K562 treated with DMSO at 1 percent for 4 hours (cell line): ENCODE data around the gene BBS5. TPM values are rescaled to one million over a fixed set of nuclear protein-coding genes. Genes with fewer than 3 reads are reported as not detected.

Experiments
- total RNA-seq: library from RNA; unstranded; fragments of 300-600 nt; gene quantifications from 2 replicates; pipeline ENCODE4 v1.2.3, GENCODE V29; 2022; ENCODE audit not compliant: insufficient read depth

Gene BBS5
- 1.8 and 2.0 TPM in 2 replicates for total RNA-seq

DNA sequence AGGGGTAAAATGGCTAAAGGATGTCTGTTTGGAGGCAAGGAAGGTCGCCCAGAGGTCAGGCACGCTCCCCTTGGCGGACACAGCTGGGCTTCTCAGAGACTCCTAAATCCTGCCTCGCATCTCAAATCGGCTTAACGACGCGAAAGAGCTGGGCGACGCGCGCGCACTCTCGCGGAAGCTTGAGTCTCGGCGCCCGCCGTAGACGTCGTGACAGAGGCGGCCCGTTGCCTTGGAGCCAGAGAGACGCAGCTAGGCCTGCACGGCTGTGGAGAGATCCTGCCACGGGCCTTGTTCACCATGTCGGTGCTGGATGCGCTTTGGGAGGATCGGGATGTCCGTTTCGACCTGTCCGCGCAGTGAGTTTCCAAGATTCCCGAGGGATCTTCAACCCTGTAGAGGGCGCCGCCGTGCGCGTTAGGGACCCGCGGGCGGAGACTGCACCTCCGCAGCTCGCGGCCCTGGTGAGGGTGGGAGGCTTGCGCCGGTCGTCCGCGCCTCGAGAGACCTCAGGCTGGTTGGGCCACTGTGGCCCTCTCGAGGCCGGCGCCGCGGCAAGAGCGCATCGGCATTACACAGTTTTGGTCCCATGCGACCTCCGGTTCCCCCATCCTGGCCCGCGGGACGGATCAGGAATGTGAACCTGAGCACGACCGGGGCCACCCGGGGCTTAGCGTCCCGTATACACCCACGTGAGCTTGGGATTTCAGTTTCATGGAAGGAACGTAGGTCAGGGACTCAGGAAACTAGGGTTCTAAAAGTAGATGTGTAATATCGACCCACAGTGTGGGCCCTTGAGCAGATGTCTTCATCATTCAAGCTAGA, at the start of gene BBS5:
Gene BBS5 (plus strand): TSS at position 238 of the 822 bp plus-strand sequence. CDS start 60 bp downstream, at position 298.

DNA sequence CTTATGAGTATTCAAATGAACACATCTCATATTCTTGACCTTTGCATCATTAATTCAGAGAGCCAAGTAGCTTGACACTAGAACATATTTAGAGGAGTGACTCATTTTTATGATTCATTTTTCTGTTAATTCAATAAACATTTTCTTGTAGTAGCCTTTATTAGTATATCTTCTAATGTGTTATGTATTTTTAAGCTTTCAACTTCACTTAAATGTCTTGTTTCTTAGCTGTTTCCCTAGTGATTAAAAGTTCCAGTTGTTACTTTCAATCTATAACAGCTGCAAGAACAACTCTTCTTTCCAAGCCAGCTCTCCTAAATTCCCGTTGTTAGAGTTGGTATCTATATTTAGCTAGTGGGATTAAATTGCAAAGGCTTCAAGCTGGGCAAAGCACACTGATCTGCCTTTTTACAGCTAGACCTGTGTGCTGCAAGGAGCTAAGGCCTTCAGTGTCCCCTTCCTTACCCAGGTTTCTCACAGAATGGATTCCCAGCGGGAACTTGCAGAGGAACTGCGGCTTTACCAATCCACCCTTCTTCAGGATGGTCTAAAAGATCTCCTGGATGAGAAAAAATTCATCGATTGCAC, 30.1 kb downstream of the BBS5 start, which contains the start of gene KLHL41:
Gene KLHL41 (plus strand): TSS at position 405 of the 588 bp plus-strand sequence. CDS start 77 bp downstream, at position 482.

Other genes with a start within 250 kb of the BBS5 start
- 0.11 and 0.19 TPM in 2 replicates for gene LRP2, start 117.0 kb upstream of the BBS5 start, total RNA-seq
- gene KLHL41, start 30.2 kb downstream of the BBS5 start, total RNA-seq: 3.3 TPM in 1 of 2 replicates, not detected in the other
- gene FASTKD1, start 94.4 kb downstream of the BBS5 start, total RNA-seq: 28.8 and 46.2 TPM in 2 replicates
- 29.8 and 34.7 TPM in 2 replicates for gene PPIG, start 104.9 kb downstream of the BBS5 start, total RNA-seq
- gene CFAP210, start 214.9 kb downstream of the BBS5 start, total RNA-seq: 1.6 and 2.0 TPM in 2 replicates
- 4.3 and 9.1 TPM in 2 replicates for gene PHOSPHO2, start 215.0 kb downstream of the BBS5 start, total RNA-seq